Lower lobe of right lung (tissue), 2 donors: ENCODE data around the gene INO80D. TPM values are rescaled to one million over a fixed set of nuclear protein-coding genes. Genes with fewer than 3 reads are reported as not detected.

Experiments
- ATAC-seq, 2 donors: fragments of 200-7000 bp; cut with Tn5 transposase; one replicate each; pipeline ENCODE4 v1.9.1; 2020 to 2022; ENCODE audit warnings: mild to moderate bottlenecking in 2 of 2, moderate library complexity in 2 of 2
- DNase-seq: peaks from one replicate; pipeline ENCODE4 v3.0.0-alpha.2; 2020
- H3K27ac ChIP-seq: fragments of 200-600 bp; one replicate; pipeline ENCODE4 v1.8.0; 2022
- H3K27me3 ChIP-seq: fragments of 200-600 bp; one replicate; pipeline ENCODE4 v1.8.0; 2022; ENCODE audit warnings: low read depth
- H3K36me3 ChIP-seq: fragments of 200-600 bp; one replicate; pipeline ENCODE4 v1.8.0; 2022; ENCODE audit warnings: mild to moderate bottlenecking
- H3K4me1 ChIP-seq: fragments of 200-600 bp; one replicate; pipeline ENCODE4 v1.8.0; 2022
- H3K4me3 ChIP-seq: fragments of 200-600 bp; one replicate; pipeline ENCODE4 v1.8.0; 2022; ENCODE audit warnings: mild to moderate bottlenecking
- H3K9me3 ChIP-seq: fragments of 200-600 bp; one replicate; pipeline ENCODE4 v1.8.0; 2022
- CTCF ChIP-seq: fragments of 200-600 bp; IDR thresholded peaks from one replicate; pipeline ENCODE4 v1.8.0; 2022; ENCODE audit warnings: antibody characterized with exemption, mild to moderate bottlenecking
- intact Hi-C: fragments of 100-400 bp; cut with DNase I; formaldehyde crosslinking; loops from one replicate; pipeline ENCODE4 v1.11.0; 2022
- total RNA-seq: library from RNA; stranded (reverse); fragmentation: NEBNext Ultra II Directional; extraction: Animal tissue kit (Norgen Biotek cat#: 25700); gene quantifications from one replicate; pipeline ENCODE4 v1.2.1, GENCODE V29; 2021
- donor health status: DM: no; HTN: yes; CAD: no; lungs with severe emphysema.

The INO80D gene
- total RNA-seq, 1 donor from 2014 or later: 26.0 TPM

- Histone ChIP-seq H3K9me3 (no peaks in the 10 kb centered on the region), H3K27me3 (no peaks in the 10 kb centered on the region), H3K27ac (no peak overlapping the region), H3K4me3 (no peak overlapping the region), H3K36me3 (peaks cover 58% of the 10 kb centered on the region), H3K4me1 (no peaks in the 10 kb centered on the region)
- TF ChIP-seq CTCF: no peak
- intact Hi-C loops: no loop called here
- ATAC-seq (no peak), DNase-seq (no peak)
Observed at GRCh38 chr2:206000776-206001175, 85.2 kb downstream of the INO80D start.

GRCh38 chr2:205998583-205998982 lies 87.4 kb downstream of the INO80D start:
- no peak for TF ChIP-seq CTCF
- no peak for ATAC-seq
- DNase-seq: no peak
- Histone ChIP-seq H3K27ac (no peak overlapping the region), H3K4me1 (no peaks in the 10 kb centered on the region), H3K9me3 (no peaks in the 10 kb centered on the region), H3K27me3 (no peaks in the 10 kb centered on the region), H3K4me3 (no peak overlapping the region), H3K36me3 (peaks cover 40% of the 10 kb centered on the region)
- intact Hi-C loops: no loop called here

GRCh38 chr2:205996161-205996560 lies 89.8 kb downstream of the INO80D start:
- DNase-seq (no peak), ATAC-seq (no peak)
- intact Hi-C loops: no loop called here
- Histone ChIP-seq H3K27me3 (no peaks in the 10 kb centered on the region), H3K27ac (no peak overlapping the region), H3K9me3 (no peaks in the 10 kb centered on the region), H3K4me3 (no peak overlapping the region), H3K4me1 (no peaks in the 10 kb centered on the region), H3K36me3 (peaks cover 50% of the 10 kb centered on the region)
- no peak for TF ChIP-seq CTCF

- TF ChIP-seq CTCF: no peak
- H3K4me1 ChIP-seq: no peaks in the 10 kb centered on the region
- H3K9me3 ChIP-seq: no peaks in the 10 kb centered on the region
- DNase-seq (no peak), ATAC-seq (no peak)
- H3K27me3 ChIP-seq: no peaks in the 10 kb centered on the region
- intact Hi-C loops: no loop called here
- H3K27ac ChIP-seq: no peak overlapping the region
- peaks cover 47% of the 10 kb centered on the region for H3K36me3 ChIP-seq
- H3K4me3 ChIP-seq: no peak overlapping the region
Observed at GRCh38 chr2:205995260-205995659, 90.7 kb downstream of the INO80D start.

GRCh38 chr2:205994344-205994743 lies 91.6 kb downstream of the INO80D start:
- H3K27ac ChIP-seq: no peak overlapping the region
- H3K4me1 ChIP-seq: no peaks in the 10 kb centered on the region
- H3K36me3 ChIP-seq: peaks cover 41% of the 10 kb centered on the region
- no peak overlapping the region for H3K4me3 ChIP-seq
- intact Hi-C loops: no loop called here
- H3K27me3 ChIP-seq: no peaks in the 10 kb centered on the region
- H3K9me3 ChIP-seq: no peaks in the 10 kb centered on the region
- DNase-seq: no peak
- no peak for ATAC-seq
- no peak for TF ChIP-seq CTCF

GRCh38 chr2:205990104-205990503 lies 95.9 kb downstream of the INO80D start:
- H3K4me3 ChIP-seq: no peak overlapping the region

More at GRCh38 chr2:205990104-205990503, 95.9 kb downstream of the INO80D start:
- H3K27me3 ChIP-seq: no peaks in the 10 kb centered on the region
- no peaks in the 10 kb centered on the region for H3K4me1 ChIP-seq
- intact Hi-C loops: no loop called here
- H3K36me3 ChIP-seq: peaks cover 23% of the 10 kb centered on the region
- no peaks in the 10 kb centered on the region for H3K9me3 ChIP-seq
- DNase-seq (no peak), ATAC-seq (no peak)
- H3K27ac ChIP-seq: no peak overlapping the region
- TF ChIP-seq CTCF: no peak
